ENCODE results near the gene CBL. TPM values are rescaled to one million over a fixed set of nuclear protein-coding genes. Genes with fewer than 3 reads are reported as not detected.

Gene CBL
- total RNA-seq, 3 donors from 2014 or later (not counting 1 experiment from before 2014, with no cell fraction given): 29.0 to 32.5 (median 30.1) TPM

GRCh38 chr11:119336744-119337469, 130.8 kb downstream of the CBL start:
- peak overlapping the region in 1 of 2 donors; percentile 73 for H3K27ac Mint-ChIP-seq
- H3K27me3 ChIP-seq (ENCODE audit: control insufficient read depth, insufficient read depth, low read length): peaks cover 20% of the 10 kb centered on the region
- ATAC-seq (no peak), DNase-seq (no peak)
- H3K36me3 ChIP-seq (ENCODE audit: control insufficient read depth, insufficient read depth, low read length): no peaks in the 10 kb centered on the region
- H3K4me1 Mint-ChIP-seq: peaks cover 15 to 55% of the 10 kb centered on the region in 2 donors
- no peak overlapping the region for H3K4me3 ChIP-seq (ENCODE audit: low read length)
- H3K4me3 Mint-ChIP-seq: peak overlapping the region; percentile 68
- H3K9me3 Mint-ChIP-seq: no peaks in the 10 kb centered on the region
- TF ChIP-seq CTCF (IDR thresholded peaks at IDR 0.05): no peak
- peaks cover 14 to 21% of the 10 kb centered on the region in 2 donors for H3K27me3 Mint-ChIP-seq (ENCODE audit: low read depth in 2 of 2)
- H3K36me3 Mint-ChIP-seq: no peaks in the 10 kb centered on the region
- H3K4me1 ChIP-seq (ENCODE audit: control insufficient read depth, insufficient read depth, low read length): peaks cover 38% of the 10 kb centered on the region
- intact Hi-C loops (cut with micrococcal nuclease): no loop called here
- no peaks in the 10 kb centered on the region for H3K9me3 ChIP-seq (ENCODE audit: control insufficient read depth, insufficient read depth, low read length)
- H3K27ac ChIP-seq (ENCODE audit: low read length): no peak overlapping the region
- WGBS (ENCODE audit: insufficient coverage): 93% methylated on average over 9 of the region's 9 CpGs

- peaks cover 15 to 53% of the 10 kb centered on the region in 2 donors for H3K4me1 Mint-ChIP-seq
- DNase-seq (no peak), ATAC-seq (no peak)
- H3K27ac ChIP-seq (ENCODE audit: low read length): no peak overlapping the region
- no peak overlapping the region for H3K27ac Mint-ChIP-seq
- H3K4me1 ChIP-seq (ENCODE audit: control insufficient read depth, insufficient read depth, low read length): peaks cover 38% of the 10 kb centered on the region
- no peak for TF ChIP-seq CTCF (IDR thresholded peaks at IDR 0.05)
- no peaks in the 10 kb centered on the region for H3K36me3 ChIP-seq (ENCODE audit: control insufficient read depth, insufficient read depth, low read length)
- peaks cover 15 to 25% of the 10 kb centered on the region in 2 donors for H3K27me3 Mint-ChIP-seq (ENCODE audit: low read depth in 2 of 2)
- no peak overlapping the region for H3K4me3 ChIP-seq (ENCODE audit: low read length)
- peaks cover 20% of the 10 kb centered on the region for H3K27me3 ChIP-seq (ENCODE audit: control insufficient read depth, insufficient read depth, low read length)
- WGBS (ENCODE audit: insufficient coverage): 84% methylated on average over 8 of the region's 9 CpGs
- no peak overlapping the region for H3K4me3 Mint-ChIP-seq
- H3K36me3 Mint-ChIP-seq: no peaks in the 10 kb centered on the region
- H3K9me3 Mint-ChIP-seq: no peaks in the 10 kb centered on the region
- intact Hi-C loops (cut with micrococcal nuclease): no loop called here
- no peaks in the 10 kb centered on the region for H3K9me3 ChIP-seq (ENCODE audit: control insufficient read depth, insufficient read depth, low read length)
Observed at GRCh38 chr11:119337581-119338317, 131.6 kb downstream of the CBL start.

DNA sequence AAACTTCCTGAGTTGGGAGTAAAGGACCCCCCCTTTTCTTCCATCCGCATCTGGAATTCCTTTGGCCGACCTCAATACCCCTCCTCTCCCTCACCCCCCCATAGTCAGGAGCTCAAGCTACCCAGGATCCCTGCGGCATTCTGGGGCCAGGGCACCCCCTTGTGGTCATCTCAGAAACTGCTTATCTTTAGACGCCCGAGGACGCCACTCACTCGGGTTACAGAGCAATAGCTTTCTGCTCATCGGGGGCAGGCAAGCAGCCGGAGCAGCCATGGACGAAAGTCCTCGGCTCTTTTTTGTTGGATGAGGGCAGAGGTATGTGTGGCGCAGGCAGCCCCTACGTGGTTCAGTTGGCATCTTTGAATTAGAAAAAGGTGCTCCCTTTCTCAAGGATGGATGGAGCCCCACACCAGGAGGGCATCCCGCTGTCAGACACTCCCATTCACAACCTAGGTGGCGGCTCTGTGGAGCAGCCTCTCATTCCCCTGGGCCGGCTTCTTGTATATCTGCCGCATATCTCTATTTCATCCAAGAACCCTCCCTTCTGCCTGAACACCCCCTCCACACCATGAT, 132.3 kb downstream of the CBL start:
- DNase-seq (peak; percentile 56 to 85), ATAC-seq (peak; percentile 27 to 49 (median 39))
- no peaks in the 10 kb centered on the region for H3K36me3 ChIP-seq (ENCODE audit: control insufficient read depth, insufficient read depth, low read length)
- H3K27me3 Mint-ChIP-seq (ENCODE audit: low read depth in 2 of 2): peaks cover 22 to 32% of the 10 kb centered on the region in 2 donors
- TF ChIP-seq CTCF (IDR thresholded peaks at IDR 0.05): peak; percentile 68
- H3K27ac Mint-ChIP-seq: no peak overlapping the region
- no peak overlapping the region for H3K4me3 ChIP-seq (ENCODE audit: low read length)
- H3K27ac ChIP-seq (ENCODE audit: low read length): no peak overlapping the region
- 43% methylated on average over 17 of the region's 17 CpGs for WGBS (ENCODE audit: insufficient coverage)
- no peaks in the 10 kb centered on the region for H3K9me3 ChIP-seq (ENCODE audit: control insufficient read depth, insufficient read depth, low read length)
- peaks cover 38% of the 10 kb centered on the region for H3K4me1 ChIP-seq (ENCODE audit: control insufficient read depth, insufficient read depth, low read length)
- no peaks in the 10 kb centered on the region for H3K9me3 Mint-ChIP-seq
- intact Hi-C loops (cut with micrococcal nuclease): no loop called here
- peaks cover 20% of the 10 kb centered on the region for H3K27me3 ChIP-seq (ENCODE audit: control insufficient read depth, insufficient read depth, low read length)
- peaks cover 15 to 47% of the 10 kb centered on the region in 2 donors for H3K4me1 Mint-ChIP-seq
- peak overlapping the region; percentile 28 for H3K4me3 Mint-ChIP-seq
- H3K36me3 Mint-ChIP-seq: no peaks in the 10 kb centered on the region

All from natural killer cell (primary cell).